AG04450 (cell line): ENCODE data around the gene POLR1E. TPM values are rescaled to one million over a fixed set of nuclear protein-coding genes. Genes with fewer than 3 reads are reported as not detected.
A peak's percentile ranks its signal among the peaks of the same experiment; 100 is the strongest.

Experiments
- CTCF ChIA-PET: fragments of 300-600, 350-600 bp; formaldehyde crosslinking; extraction: SDS; loops from one replicate; lab custom pipeline; 2022; ENCODE audit warnings: antibody characterized with exemption, inconsistent platforms; lab: Charles Lee
- POLR2A ChIA-PET: fragments of 350-600 bp; formaldehyde crosslinking; extraction: SDS; loops from one replicate; lab custom pipeline; 2021; ENCODE audit warnings: antibody characterized with exemption, inconsistent platforms; lab: Yijun Ruan, JAX
- DNase-seq: peaks from one replicate; pipeline ENCODE4 v3.0.0-alpha.2; 2011; ENCODE audit warnings: low read depth, low spot score
- H3K27ac ChIP-seq: one replicate; pipeline ENCODE4 v1.5.1; 2012; ENCODE audit warnings: low read depth, low read length, control low read depth
- H3K27me3 ChIP-seq: one replicate; pipeline ENCODE4 v1.6.0; 2012; ENCODE audit warnings: low read length; ENCODE audit not compliant: control insufficient read depth, insufficient read depth
- H3K4me3 ChIP-seq: 2 replicates; pipeline ENCODE4 v1.5.1; 2011; ENCODE audit warnings: mild to moderate bottlenecking, low read depth, low read length, control low read depth
- H3K9me3 ChIP-seq: 2 replicates; pipeline ENCODE4 v1.5.1; 2012; ENCODE audit warnings: low read length; ENCODE audit not compliant: control insufficient read depth, insufficient read depth
- CTCF ChIP-seq: IDR thresholded peaks from 2 replicates; pipeline ENCODE4 v1.5.1; 2011; ENCODE audit warnings: low read depth, low read length, control low read depth, inconsistent platforms
- polyA plus RNA-seq: library from polyadenylated mRNA; depleted of rRNA; stranded (reverse); fragments of >200 nt; gene quantifications from 2 replicates; pipeline ENCODE4 v1.2.3, GENCODE V29; 2011

Gene POLR1E
- polyA plus RNA-seq, 1 experiment: 44.5 TPM

GRCh38 chr9:37514999-37515398, 29.3 kb downstream of the POLR1E start:
- no peak for TF ChIP-seq CTCF
- Histone ChIP-seq H3K27me3 (no peaks in the 10 kb centered on the region), H3K9me3 (no peaks in the 10 kb centered on the region), H3K27ac (no peak overlapping the region), H3K4me3 (no peak overlapping the region)
- POLR2A ChIA-PET: no interaction called here
- no peak for DNase-seq
- CTCF ChIA-PET: no interaction called here

- Histone ChIP-seq H3K27ac (no peak overlapping the region), H3K27me3 (no peaks in the 10 kb centered on the region), H3K4me3 (no peak overlapping the region), H3K9me3 (no peaks in the 10 kb centered on the region)
- ChIA-PET CTCF (no interaction called here), POLR2A (no interaction called here)
- no peak for TF ChIP-seq CTCF
- DNase-seq: no peak
These were observed 30.0 kb downstream of the POLR1E start for GRCh38 chr9:37515620-37516258.

GRCh38 chr9:37517923-37518322, 32.2 kb downstream of the POLR1E start:
- Histone ChIP-seq H3K27ac (no peak overlapping the region), H3K27me3 (no peaks in the 10 kb centered on the region), H3K4me3 (no peak overlapping the region), H3K9me3 (no peaks in the 10 kb centered on the region)
- CTCF ChIA-PET: no interaction called here
- TF ChIP-seq CTCF: no peak
- POLR2A ChIA-PET: no interaction called here
- no peak for DNase-seq

GRCh38 chr9:37520641-37521040, 34.9 kb downstream of the POLR1E start:
- TF ChIP-seq CTCF: 0 out of 2 replicates have a peak, but pooled peaks have one; percentile 7
- DNase-seq: no peak
- no peak overlapping the region for H3K4me3 ChIP-seq
- no peaks in the 10 kb centered on the region for H3K27me3 ChIP-seq
- H3K9me3 ChIP-seq: no peaks in the 10 kb centered on the region
- ChIA-PET CTCF (no interaction called here), POLR2A (no interaction called here)
- no peak overlapping the region for H3K27ac ChIP-seq

- Histone ChIP-seq H3K9me3 (no peaks in the 10 kb centered on the region), H3K27ac (no peak overlapping the region), H3K27me3 (no peaks in the 10 kb centered on the region), H3K4me3 (no peak overlapping the region)
- POLR2A ChIA-PET: interaction anchor here (0.6 kb wide), 1 partner anchor 602 kb away, joined by 3 read pairs; no protein-coding TSS in a partner anchor
- CTCF ChIA-PET: no interaction called here
- no peak for TF ChIP-seq CTCF
- no peak for DNase-seq
These were observed 35.4 kb downstream of the POLR1E start for GRCh38 chr9:37521111-37521510.
